Stimulated activated CD4-positive, alpha-beta T cell treated with anti-CD3 and anti-CD28 coated beads, TNF-alpha, amount 100 ng/mL, for 4 hours (primary cell): ENCODE measurements around the gene GSK3B.

Experiments
- DNase-seq, 3 experiments: peaks; one replicate each; pipeline ENCODE4 v3.0.0-alpha.2; 2020; ENCODE audit warnings: low read depth in 3 of 3

The GSK3B gene

DNA sequence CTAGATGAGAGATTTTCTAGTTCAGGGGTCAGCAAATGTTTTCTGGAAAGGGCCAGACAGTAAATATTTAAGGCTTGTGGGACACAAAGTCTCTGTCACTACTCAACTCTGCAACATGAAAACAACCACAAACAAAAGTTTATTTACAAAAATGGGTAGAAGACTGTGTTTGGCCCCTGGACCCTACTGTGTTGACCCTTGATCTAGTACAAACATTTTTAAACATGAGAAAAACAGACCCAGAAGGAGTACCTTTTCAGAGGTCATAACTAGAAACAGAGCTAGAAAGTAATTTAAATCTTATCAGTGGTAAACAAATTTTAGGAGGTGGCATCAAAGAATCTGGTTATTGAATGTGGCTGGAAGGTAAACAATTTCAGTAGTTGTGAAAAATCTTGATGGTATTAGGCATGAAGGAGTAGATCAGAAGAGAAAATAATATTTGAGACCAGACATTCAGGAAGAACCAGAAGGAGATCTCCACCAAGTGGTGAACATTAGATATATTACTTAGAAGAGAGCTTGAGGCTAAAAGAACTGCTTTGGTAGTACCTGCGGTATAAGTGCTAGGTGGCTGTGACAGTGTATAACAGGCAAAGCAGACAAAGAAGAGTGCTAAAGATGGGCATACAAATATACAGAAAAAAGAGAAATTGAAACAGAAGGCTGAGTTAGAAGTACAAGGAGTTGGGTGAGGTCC is 210.6 kb downstream of the GSK3B start:
- no peak for DNase-seq

DNA sequence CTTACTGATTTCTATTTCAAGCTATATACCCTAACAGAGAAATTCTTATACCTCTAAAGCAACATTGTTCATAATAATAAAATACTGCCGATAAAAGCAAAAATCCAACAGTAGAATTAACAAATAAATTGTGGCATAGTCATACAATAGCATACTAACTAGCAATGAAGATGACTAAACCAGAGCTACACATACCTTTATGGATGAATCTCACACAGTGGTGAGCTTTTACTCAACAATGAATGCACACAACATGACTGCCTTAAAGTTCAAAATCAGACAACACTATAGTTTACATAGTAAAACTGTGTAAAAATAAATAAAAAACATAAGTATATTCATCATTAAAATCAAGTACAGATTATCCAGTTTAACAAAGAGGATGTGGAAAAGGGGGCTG is 213.3 kb downstream of the GSK3B start:
- DNase-seq, result no peak

DNA sequence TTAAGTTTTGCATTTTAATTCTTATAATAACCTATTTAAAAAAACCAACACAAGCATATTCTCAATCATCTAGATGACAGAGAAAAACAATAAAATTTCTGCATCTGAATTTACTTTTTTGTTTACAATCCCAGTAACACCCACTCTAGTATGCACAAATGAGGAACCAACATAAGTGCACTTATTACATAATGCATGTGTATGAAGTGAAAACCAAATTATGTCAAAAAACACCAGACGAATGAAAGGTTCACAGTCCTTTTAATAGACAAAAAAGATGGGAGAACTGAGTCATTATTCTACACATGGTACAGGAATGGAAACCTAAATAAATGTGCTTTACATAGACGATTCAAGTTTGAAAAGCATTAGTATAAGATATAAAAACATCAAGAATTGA is 220.6 kb downstream of the GSK3B start:
- DNase-seq, result no peak

DNA sequence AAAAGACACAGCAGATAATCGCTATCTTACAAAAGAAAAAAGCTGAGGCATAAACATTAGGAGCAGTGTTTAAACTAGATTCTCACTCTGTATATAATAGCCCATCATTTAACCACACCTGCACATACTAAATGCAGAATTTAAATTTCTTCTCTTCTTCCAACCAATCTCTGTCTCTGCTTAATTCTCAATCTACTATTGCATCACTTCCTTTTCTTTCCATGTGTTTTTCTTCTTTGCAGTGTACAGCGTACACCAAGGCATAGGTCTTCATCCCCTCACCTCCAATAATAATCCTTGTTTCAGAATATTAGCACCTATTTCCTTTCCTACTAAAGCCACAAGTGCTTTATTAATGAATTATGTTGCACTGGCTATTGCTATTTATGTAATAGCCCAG is 221.5 kb downstream of the GSK3B start:
- no peak for DNase-seq

DNA sequence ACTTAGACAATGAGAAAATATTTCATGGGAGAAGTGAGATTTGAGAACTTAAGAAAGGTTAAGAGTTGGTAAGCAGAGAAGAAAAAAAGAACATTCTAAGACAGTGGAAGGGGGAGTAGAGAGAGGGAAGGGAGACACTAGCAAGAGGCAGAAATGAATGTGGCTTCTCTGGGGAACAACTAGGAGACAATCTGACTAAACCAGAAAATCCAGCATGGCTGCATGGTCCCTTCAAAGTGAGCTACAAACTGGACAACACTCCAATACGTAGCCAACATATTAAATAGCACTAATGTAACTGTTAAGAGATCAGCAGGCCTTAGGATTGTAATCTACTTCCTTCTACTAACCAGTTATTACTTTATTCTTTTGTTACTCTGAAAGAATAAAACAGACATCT is 222.7 kb downstream of the GSK3B start:
- DNase-seq, result no peak

DNA sequence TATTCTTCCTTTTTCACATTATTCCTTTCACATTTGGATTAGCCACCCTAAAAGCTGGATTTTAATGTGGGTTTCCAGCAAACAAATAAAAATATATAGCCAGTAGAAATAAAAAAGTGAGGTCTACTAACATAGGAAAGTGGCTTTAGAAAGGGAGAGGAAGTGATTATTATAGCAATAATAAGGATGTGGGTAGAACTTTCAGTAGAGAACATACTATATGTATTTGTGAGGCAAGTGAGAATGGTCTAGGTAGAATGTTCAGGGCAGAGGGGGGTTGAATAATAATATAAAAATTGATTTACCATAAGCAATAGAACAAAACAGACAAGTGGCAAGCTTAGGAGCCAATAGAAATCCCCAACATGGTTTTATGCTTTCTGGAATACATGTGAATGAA is 223.7 kb downstream of the GSK3B start:
- DNase-seq, result no peak

DNA sequence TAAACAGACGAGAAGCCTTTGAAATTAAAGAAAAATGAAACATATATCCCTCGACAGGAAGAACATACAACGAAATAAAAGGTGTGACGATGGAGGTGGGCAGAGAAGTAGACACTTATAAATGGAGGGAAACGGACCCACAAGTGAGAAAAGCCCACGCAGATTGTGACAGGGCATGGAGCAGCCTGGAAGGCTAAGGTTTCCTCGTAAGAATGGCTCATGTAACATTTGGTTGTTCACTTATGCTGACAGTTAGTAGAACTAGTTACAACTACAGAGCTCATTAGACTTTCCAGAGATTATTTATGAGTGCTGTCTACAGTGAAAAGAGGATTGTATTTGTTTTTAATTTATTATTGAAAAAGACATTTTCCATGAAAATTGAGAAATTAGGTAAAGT is 229.8 kb downstream of the GSK3B start:
- DNase-seq, result no peak

DNA sequence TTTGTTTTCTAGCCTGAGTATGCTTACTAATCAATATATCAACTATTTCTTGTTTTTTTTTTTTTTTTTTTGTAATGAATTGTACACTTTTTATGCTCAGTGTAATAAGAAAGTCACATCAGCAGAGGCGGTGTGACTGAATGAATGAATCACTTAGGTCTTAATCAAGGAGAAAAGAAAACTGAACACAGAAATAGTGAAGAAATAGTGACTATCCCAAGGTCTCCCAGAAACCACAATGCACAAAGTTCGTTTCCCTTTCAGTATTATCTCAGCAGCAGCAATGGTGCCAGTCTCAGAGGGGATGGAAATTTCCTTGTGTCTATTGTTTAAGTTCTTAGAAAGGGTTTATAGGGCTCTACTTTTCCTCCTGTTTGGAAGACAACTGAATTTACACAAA is 231.6 kb downstream of the GSK3B start:
- DNase-seq, result no peak

DNA sequence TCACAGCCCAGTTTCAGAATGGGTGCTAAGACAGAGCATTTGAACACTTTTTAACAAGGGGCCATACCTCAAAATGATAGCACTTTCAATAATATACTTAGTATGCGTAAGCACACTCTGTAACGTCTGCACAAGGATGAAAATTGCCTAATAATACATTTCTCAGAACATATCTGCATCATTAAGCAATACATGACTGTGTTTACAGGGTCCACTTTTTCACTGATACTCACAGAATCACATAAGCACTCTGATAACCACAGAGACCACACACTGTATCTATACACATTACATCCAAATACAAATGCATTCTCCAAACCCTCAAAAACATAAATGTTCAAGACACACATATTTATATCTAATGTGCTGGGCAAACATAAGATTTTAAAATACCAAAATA is 232.6 kb downstream of the GSK3B start:
- no peak for DNase-seq

DNA sequence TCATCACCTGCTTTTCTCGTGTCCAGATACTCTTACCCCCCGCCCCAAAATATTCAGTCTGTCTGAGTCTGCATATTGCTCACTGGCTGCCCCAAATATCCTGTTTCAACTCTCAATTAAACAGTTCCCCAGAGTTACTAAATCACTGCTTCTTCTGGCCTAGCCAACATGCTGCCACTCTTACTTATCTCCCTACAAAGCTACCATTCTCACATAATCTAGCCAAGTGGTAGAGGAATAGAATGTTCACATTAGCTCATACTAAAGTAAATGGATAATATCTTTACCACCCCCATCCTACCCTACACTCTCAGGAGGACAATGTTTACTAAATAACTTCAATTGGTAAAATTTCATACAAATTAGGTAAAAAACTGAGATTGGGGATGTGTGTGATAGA is 234.5 kb downstream of the GSK3B start:
- no peak for DNase-seq

DNA sequence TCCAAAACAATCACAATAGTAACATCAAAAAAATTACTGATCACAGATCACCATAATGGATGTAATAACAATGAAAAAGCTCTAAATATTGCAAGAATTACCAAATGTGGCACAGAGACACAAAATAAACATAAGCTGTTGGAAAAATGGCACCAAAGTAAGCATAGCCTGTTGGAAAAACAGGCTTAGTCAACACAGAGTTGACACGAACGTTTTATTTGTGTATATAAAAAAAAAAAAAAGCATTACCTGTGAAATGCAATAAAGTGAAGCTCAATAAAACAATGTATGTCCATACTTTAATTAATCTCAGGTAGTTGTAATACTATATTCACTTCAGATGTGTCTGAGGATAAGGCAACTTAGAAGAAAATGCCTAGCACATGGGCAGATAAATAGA is 235.3 kb downstream of the GSK3B start:
- no peak for DNase-seq

DNA sequence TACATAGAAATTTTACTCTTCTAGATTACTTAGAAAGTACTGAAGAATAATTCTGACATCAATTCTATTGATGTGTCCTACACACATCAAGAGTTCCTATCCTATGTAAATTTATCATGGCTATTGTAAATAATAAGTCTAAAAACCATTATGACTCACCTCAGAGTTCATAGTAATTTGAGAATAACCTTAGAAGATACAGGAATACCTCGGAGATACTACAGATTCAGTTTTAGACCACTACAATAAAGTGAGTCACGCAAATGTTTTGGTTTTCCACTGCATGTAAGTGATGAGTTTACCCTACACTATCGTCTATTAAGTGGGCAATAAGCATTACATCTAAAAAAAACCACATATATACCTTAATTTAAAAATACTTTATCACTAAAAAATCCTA is 237.6 kb downstream of the GSK3B start:
- no peak for DNase-seq

DNA sequence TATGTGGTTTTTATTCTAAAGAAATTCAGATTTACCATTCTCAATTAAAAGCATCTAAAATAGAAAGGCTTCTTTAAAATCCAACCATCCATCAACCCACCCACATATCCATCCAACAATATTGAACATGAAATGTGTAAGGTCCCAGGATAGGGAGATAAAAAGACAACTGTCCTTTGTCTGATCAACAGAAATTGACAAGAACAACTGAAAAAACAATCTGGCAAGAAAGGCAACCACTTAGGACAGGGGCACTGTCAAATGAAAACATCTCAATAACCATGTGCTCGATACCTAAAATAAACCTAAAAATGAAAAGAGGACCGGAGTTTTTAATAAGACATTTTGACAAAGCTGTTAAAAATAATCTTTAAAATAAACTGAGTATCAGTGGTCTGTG is 245.1 kb downstream of the GSK3B start:
- no peak for DNase-seq

DNA sequence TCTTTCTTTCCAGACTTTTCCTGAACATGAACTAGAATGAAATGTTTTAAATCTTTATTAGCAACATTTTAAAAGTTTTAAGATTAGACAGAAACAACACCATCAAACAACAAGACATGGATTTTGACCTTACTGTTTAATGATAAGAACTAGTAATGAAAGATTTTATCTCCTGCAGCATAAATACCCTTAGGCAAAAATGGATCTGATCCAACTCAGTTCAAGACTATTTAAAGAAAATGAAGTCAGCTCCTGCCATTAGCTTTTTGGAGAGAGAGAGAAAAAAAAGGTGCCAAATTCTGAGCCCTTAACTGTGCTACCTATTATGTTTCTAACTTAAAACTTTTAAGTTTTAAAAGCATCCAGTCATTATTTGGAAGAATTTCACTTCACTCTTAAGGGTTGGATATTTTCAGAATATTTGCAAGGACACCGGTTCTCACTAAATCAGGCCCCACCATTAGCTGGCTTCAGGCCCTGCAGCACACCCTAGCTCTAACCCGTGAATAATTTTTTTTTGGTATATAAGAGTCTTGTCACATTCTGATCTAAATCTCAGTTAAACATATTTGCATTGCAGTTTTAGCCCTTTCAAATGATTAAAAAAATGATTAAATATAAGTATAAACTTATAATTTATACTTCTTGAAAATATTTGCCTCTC is 252.3 kb downstream of the GSK3B start:
- DNase-seq, result no peak

DNA sequence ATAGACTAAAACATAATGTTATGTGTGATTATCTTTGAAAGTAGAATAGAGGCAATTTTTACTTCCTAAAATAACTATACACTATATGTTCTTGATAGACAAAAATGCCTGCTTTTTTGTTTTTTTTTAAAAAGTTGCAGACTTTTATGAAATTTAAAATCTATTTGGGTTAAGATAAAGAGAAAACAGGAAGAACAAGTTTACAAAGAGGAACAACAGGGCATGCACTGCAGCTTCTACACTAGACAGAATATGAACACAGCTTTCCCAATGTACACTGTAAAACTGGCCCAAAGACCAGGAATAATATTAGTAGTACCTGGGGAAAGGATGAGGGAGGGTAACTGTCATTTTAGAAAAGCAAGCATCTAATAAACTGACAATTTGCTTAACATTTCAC is 258.7 kb downstream of the GSK3B start:
- no peak for DNase-seq

DNA sequence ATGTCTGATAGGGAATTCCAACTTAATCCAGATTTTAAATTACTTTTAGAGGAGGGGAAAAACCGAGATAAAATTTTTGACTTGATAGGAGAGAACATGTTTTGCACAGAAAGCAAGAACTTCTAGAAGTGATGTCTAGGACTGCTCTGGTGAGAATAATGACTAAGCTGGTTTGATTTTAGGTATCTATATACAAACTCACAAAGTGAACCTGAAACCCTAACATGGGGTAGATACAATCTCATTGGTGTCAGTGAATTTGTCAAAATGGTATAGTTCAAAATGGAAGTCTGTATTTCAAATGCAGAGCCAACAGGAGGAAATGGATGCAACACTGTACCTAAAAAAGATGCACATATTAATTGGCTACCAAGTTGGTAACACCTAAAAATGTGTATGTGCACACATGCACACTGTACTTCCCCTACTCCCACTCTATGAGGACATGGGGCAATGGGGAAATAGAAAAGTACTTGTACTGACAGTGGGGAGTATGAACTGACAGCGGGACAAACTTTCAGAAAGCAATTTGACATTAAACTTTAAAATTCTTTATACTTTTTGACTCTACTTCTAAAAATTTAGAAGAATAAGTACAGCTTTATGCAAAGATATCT is 259.4 kb downstream of the GSK3B start:
- DNase-seq, result no peak

DNA sequence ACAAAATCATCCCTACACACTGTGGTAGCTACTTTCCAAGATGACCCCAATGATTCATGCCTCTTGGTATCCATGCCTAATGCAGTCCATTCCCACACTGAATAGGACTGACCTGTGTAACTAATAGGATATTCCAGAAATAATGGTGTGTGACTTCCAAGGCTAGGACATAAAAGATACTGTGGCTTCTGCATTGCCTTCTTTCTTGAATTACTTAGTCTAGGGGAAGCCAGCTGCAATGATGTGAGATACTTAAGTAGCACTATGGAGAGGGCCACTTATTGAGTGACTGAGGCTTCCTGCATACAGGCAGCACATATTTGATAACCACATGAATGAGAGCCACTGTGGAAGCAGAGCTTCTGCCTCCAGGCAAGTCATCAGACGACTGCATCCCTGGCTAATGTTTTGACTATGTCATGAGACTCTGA is 262.3 kb downstream of the GSK3B start:
- no peak for DNase-seq

DNA sequence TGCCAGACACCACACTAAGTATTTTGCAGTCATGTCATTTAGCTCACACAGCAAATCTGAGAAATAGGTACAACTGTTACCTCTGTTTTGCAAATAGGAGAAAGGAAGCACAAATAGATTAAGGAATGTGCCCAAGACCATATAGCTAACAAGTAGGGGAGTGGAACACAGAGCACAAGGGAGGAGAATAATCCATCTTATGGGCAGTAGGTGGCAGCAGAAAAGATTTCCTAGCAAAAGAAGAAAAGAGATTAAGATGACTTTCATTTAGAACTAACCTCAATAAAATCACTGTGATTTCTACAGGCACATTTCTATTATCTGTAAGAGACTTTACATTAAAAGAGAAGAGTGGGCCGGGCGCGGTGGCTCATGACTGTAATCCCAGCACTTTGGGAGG is 263.2 kb downstream of the GSK3B start:
- DNase-seq, result no peak

DNA sequence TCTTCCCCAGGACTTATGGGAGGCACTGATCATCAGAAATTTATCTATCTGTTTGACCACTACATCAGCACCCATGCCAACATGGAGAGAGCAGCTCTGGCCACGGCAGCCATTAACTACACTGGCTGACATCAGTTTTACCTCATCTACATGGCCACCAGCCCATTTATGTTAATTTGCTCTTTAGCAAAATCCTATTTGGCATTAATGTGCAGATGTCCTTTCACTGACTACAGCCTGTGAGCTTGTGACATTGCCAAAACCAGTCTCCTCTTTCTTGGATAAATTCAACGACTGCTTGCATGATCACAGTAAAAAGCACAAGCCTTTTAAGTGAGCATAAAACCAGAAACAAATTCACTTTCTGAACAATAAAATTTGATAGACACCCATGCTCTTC is 264.8 kb downstream of the GSK3B start:
- no peak for DNase-seq

DNA sequence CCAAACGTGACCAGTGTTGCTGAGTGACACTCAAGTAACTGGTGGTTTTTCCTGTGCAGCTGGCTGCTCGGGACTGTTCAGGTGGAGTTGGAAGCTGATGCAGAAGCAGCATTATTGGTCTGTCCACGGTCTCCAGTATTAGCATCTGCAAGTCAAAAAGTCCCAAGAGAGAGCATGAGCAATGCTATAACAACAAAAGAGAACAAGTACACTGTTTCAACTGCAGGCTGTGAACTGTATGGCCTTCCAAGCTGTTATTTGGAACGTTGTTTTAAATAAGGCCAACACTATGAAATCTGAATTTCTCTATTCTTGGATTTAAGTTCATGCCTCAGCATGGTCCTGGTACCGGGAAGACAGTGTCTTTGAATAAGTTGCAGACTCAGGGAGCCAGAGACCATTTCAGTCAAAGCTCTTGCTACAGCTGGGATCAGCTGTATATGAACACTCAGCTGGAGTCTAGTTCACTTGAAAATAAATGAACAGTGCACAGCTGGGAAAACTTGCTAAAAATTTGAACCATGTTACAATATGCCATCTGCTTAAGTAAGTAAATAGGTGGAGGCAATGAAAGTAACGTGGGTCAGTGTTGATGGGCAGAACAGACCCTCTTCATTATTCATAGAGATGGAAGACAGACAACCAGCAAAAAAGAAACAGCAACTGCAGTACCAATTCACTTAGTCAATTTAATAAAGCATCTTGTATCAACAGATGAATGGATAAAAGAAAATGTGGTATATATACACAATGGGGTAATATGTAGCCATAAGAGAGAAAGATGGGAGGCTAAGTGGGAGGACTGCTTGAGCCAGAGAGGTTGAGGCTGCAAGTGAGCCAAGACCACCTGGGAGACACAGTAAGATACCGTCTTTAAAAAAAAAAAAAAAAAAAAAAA is 267.3 kb downstream of the GSK3B start:
- no peak for DNase-seq

DNA sequence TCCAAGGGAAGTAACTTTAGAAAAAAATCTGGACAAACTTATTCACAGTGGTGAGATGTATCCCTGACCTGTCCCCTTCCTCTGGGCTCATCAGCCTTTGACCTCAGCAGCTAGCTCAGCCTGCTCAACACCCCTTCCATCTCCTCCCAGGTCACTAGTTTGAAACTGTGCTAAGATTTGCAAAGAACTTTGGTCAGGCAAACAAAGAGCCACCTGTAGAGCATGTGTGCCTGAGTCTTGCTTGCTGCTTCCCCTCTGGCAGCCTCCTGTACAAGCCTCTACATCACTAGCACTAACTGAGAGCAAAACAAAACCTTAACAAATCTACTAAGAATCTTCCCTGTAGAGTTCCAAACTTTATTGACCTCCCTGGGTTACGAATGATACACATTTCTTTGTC is 268.4 kb downstream of the GSK3B start:
- DNase-seq, result no peak

DNA sequence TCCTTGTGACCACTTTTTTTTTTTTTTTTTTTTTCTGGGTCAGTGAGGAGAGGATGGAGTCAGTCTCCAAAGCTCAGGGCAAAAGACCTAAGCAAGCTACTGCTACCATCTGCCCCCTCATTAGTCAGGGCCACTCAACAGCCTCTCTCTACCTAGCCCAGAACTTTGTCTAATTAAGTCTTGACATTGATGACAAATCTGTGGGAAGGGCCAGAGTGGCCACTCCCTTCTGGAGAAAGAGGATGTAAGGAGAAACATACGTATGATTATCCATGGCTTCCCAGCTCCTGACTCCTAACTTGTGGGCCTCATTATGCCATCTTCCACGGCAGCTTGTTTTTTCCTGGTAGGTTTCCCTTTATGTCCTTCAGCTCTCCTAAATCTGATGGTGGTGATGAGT is 274.4 kb downstream of the GSK3B start:
- no peak for DNase-seq
